Urinary bladder (tissue), 4 donors: ENCODE data around the gene YTHDF1. TPM values are rescaled to one million over a fixed set of nuclear protein-coding genes. Genes with fewer than 3 reads are reported as not detected.
"Not testable (repeated sequence)": the region's sequence is repeated elsewhere in the genome, so short reads cannot be mapped to it uniquely, and the experiment has no call there.

ENCODE experiments used
- DNase-seq: peaks from one replicate; pipeline ENCODE4 v3.0.0-alpha.2; 2015; ENCODE audit errors: extremely low spot score
- H3K27ac ChIP-seq: one replicate; pipeline ENCODE4 v1.5.1; 2013; ENCODE audit warnings: low read depth, mild to moderate bottlenecking, moderate library complexity
- H3K36me3 ChIP-seq: one replicate; pipeline ENCODE4 v1.6.1; 2013; ENCODE audit warnings: mild to moderate bottlenecking, moderate library complexity; ENCODE audit not compliant: insufficient read depth
- H3K4me1 ChIP-seq: one replicate; pipeline ENCODE4 v1.6.1; 2013; ENCODE audit warnings: mild to moderate bottlenecking, moderate library complexity; ENCODE audit not compliant: insufficient read depth
- H3K4me3 ChIP-seq: one replicate; pipeline ENCODE4 v1.5.1; 2013; ENCODE audit warnings: low read depth, low read length
- WGBS: extraction: QIAGEN DNeasy Blood & Tissue Kit; methylation state at CpG from one replicate; pipeline ENCODE4 v1.1.7; 2013; 5-methylcytosine and 5-hydroxymethylcytosine counted together
- polyA plus RNA-seq: library from polyadenylated mRNA; stranded (reverse); fragments of 200-250 nt; gene quantifications from one replicate; pipeline ENCODE4 v1.2.3, GENCODE V29; 2013
- total RNA-seq: library from RNA; depleted of rRNA; stranded (reverse); fragments of >200 nt; gene quantifications from one replicate; pipeline ENCODE4 v1.2.3, GENCODE V29; 2014
- donor health status: healthy with polysubstance abuse.
- donor health status: healthy.

Gene YTHDF1
- total and polyA plus RNA-seq, 2 donors: 16.7 to 24.0 TPM

GRCh38 chr20:63166193-63167020 lies 49.5 kb downstream of the YTHDF1 start:
- H3K36me3 ChIP-seq: no peaks in the 10 kb centered on the region
- H3K27ac ChIP-seq: no peak overlapping the region
- WGBS: 88% methylated on average over 26 of the region's 26 CpGs
- no peak for DNase-seq
- H3K4me3 ChIP-seq: no peak overlapping the region
- H3K4me1 ChIP-seq: no peaks in the 10 kb centered on the region

GRCh38 chr20:63165356-63166192 lies 50.4 kb downstream of the YTHDF1 start:
- 88% methylated on average over 25 of the region's 25 CpGs for whole genome bisulfite sequencing
- Histone ChIP-seq H3K4me1 (no peaks in the 10 kb centered on the region), H3K36me3 (no peaks in the 10 kb centered on the region), H3K27ac (no peak overlapping the region), H3K4me3 (no peak overlapping the region)
- DNase-seq: no peak

GRCh38 chr20:63164484-63165355 lies 51.2 kb downstream of the YTHDF1 start:
- DNase-seq: no peak
- Histone ChIP-seq H3K27ac (no peak overlapping the region), H3K4me1 (no peaks in the 10 kb centered on the region), H3K4me3 (no peak overlapping the region), H3K36me3 (no peaks in the 10 kb centered on the region)
- 73% methylated on average over 24 of the region's 24 CpGs for WGBS

GRCh38 chr20:63163596-63164483 lies 52.1 kb downstream of the YTHDF1 start:
- 47% methylated on average over 17 of the region's 17 CpGs for WGBS
- H3K4me1 ChIP-seq: no peaks in the 10 kb centered on the region
- H3K27ac ChIP-seq: no peak overlapping the region
- no peak overlapping the region for H3K4me3 ChIP-seq
- DNase-seq: no peak
- no peaks in the 10 kb centered on the region for H3K36me3 ChIP-seq

- Histone ChIP-seq H3K4me3 (no peak overlapping the region), H3K27ac (no peak overlapping the region), H3K36me3 (no peaks in the 10 kb centered on the region), H3K4me1 (no peaks in the 10 kb centered on the region)
- no peak for DNase-seq
- 77% methylated on average over 6 of the region's 6 CpGs for WGBS
These were observed 52.8 kb downstream of the YTHDF1 start for GRCh38 chr20:63163171-63163570.

- 78% methylated on average over 19 of the region's 19 CpGs for WGBS
- DNase-seq: no peak
- Histone ChIP-seq H3K27ac (no peak overlapping the region), H3K36me3 (no peaks in the 10 kb centered on the region), H3K4me3 (no peak overlapping the region), H3K4me1 (no peaks in the 10 kb centered on the region)
These were observed 53.6 kb downstream of the YTHDF1 start for GRCh38 chr20:63162206-63162795.

GRCh38 chr20:63161176-63161651 lies 54.7 kb downstream of the YTHDF1 start:
- no peaks in the 10 kb centered on the region for H3K36me3 ChIP-seq
- WGBS: 82% methylated on average over 11 of the region's 11 CpGs
- no peaks in the 10 kb centered on the region for H3K4me1 ChIP-seq
- no peak for DNase-seq
- no peak overlapping the region for H3K27ac ChIP-seq
- H3K4me3 ChIP-seq: no peak overlapping the region

- Histone ChIP-seq H3K27ac (no peak overlapping the region), H3K4me1 (no peaks in the 10 kb centered on the region), H3K4me3 (no peak overlapping the region), H3K36me3 (no peaks in the 10 kb centered on the region)
- whole genome bisulfite sequencing: 70% methylated on average over 10 of the region's 10 CpGs
- no peak for DNase-seq
These were observed 55.2 kb downstream of the YTHDF1 start for GRCh38 chr20:63160641-63161175.

GRCh38 chr20:63159826-63160640 lies 55.9 kb downstream of the YTHDF1 start:
- 77% methylated on average over 10 of the region's 10 CpGs for WGBS

GRCh38 chr20:63159251-63159650 lies 56.7 kb downstream of the YTHDF1 start:
- WGBS: 80% methylated on average over 20 of the region's 20 CpGs
- not testable (repeated sequence) for H3K4me1 ChIP-seq, H3K36me3 ChIP-seq, DNase-seq, H3K4me3 ChIP-seq, H3K27ac ChIP-seq

More at GRCh38 chr20:63159826-63160640, 55.9 kb downstream of the YTHDF1 start:
- H3K36me3 ChIP-seq: no peaks in the 10 kb centered on the region
- no peak for DNase-seq
- H3K4me3 ChIP-seq: no peak overlapping the region
- H3K27ac ChIP-seq: no peak overlapping the region
- no peaks in the 10 kb centered on the region for H3K4me1 ChIP-seq

- no peak overlapping the region for H3K4me3 ChIP-seq
- no peaks in the 10 kb centered on the region for H3K36me3 ChIP-seq
- 78% methylated on average over 14 of the region's 14 CpGs for WGBS
- no peaks in the 10 kb centered on the region for H3K4me1 ChIP-seq
- H3K27ac ChIP-seq: no peak overlapping the region
- no peak for DNase-seq
These were observed 57.1 kb downstream of the YTHDF1 start for GRCh38 chr20:63158845-63159244.
